Breast epithelium (tissue), 4 donors: ENCODE results near the gene ULBP2. TPM values are rescaled to one million over a fixed set of nuclear protein-coding genes. Genes with fewer than 3 reads are reported as not detected.
"Not testable (repeated sequence)": the region's sequence is repeated elsewhere in the genome, so short reads cannot be mapped to it uniquely, and the experiment has no call there.

Source experiments
- DNase-seq, 2 donors: peaks; one replicate each; pipeline ENCODE4 v3.0.0-alpha.2; 2019; ENCODE audit warnings: low spot score in 2 of 2
- H3K27ac ChIP-seq, 2 donors: fragments of 200-600 bp; sonication (generic) in 1 of 2; one replicate each; pipeline ENCODE4 v1.5.1; 2016 to 2019; ENCODE audit warnings: mild to moderate bottlenecking in 1 of 2
- H3K27me3 ChIP-seq, 2 donors: fragments of 200-600 bp; sonication (generic) in 1 of 2; one replicate each; pipeline versions ENCODE4 v1.5.1 to v1.6.0; 2017 to 2019; ENCODE audit warnings: control low read depth in 1 of 2, mild to moderate bottlenecking in 1 of 2
- H3K36me3 ChIP-seq: fragments of 200-600 bp; one replicate; pipeline ENCODE4 v1.5.1; 2019
- H3K4me1 ChIP-seq, 2 donors: fragments of 200-600 bp; sonication (generic); one replicate each; pipeline ENCODE4 v1.5.1; 2016 to 2019; ENCODE audit warnings: control low read depth in 1 of 2
- H3K4me3 ChIP-seq, 3 donors: fragments of 200-600 bp; sonication (generic); 1 replicate in 2 of 3; 2 replicates in 1 of 3; pipeline ENCODE4 v1.5.1; 2016 to 2019; ENCODE audit warnings: mild to moderate bottlenecking in 3 of 3, moderate library complexity in 2 of 3
- H3K9me3 ChIP-seq, 2 donors: fragments of 200-600 bp; sonication (generic) in 1 of 2; one replicate each; pipeline ENCODE4 v1.5.1; 2016 to 2019; ENCODE audit warnings: control low read depth in 1 of 2
- CTCF ChIP-seq, 3 donors: fragments of 450-650 bp; IDR thresholded peaks; one replicate each; pipeline ENCODE4 v1.5.1; 2016 to 2017; ENCODE audit warnings: antibody characterized with exemption in 3 of 3, mild to moderate bottlenecking in 3 of 3, moderate library complexity in 3 of 3
- POLR2A ChIP-seq: fragments of 450-650 bp; IDR thresholded peaks from one replicate; pipeline ENCODE4 v1.6.1; 2016; ENCODE audit warnings: antibody characterized with exemption, mild to moderate bottlenecking, moderate library complexity
- POLR2AphosphoS5 ChIP-seq, 3 donors: sonication (generic); formaldehyde crosslinking; IDR thresholded peaks; one replicate each; pipeline ENCODE4 v1.6.1; 2017; ENCODE audit warnings: antibody characterized with exemption in 3 of 3
- intact Hi-C: fragments of 100-400 bp; cut with DNase I; formaldehyde crosslinking; loops from one replicate; pipeline ENCODE4 v1.15.1; 2023; ENCODE audit warnings: low total_unique reads
- total RNA-seq, 3 donors: library from RNA; depleted of rRNA; stranded (reverse); fragments of >200 nt; gene quantifications; one replicate each; pipeline ENCODE4 v1.1.0, GENCODE V29; 2016

ULBP2 gene
- total RNA-seq, 3 donors from 2014 or later: 0.88 to 1.3 TPM; not detected in 1

DNA sequence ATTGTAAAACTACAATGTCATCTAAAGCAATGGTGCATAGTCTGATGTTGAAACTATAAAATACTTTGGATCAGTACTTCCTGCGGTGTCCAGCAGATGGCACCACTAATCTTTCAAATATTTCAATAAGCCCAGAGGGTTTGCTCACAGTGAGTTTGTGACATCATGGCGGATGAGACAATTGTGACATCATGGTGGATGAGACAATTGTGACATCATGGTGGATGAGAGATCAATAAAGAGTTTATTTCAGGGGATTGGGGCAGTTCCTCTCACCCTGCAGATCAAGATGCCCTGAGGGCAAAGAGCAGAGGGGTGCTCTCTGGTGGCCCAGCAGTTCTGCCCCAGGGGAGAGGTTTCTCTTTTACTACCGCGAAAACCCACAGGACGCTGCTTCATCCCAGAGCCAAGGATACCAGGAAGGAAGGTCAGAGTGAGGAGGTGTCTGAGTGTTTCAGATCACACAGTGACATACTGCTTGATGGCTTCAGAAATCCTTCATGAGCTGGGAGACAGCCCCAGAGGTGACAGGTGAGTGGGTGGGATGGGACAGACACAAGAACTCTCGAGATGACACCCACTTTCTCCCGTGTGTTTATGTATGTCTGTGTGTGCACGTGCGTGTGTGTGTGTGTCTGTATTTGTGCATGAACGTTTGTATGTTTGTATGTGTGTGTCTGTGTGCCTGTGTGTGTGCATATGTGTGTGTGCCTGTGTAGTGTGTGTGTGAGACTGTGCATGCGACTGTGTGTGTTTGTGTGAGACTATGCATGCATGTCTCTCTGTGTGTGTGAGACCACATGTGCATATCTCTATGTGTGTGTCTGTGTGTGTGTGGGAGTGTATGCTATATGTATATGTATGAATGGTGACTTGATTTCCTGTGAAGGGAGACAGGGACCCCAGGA lies 7.3 kb upstream of the ULBP2 start:
- Histone ChIP-seq H3K4me1 (no peaks in the 10 kb centered on the region), H3K4me3 (no peak overlapping the region), H3K9me3 (no peaks in the 10 kb centered on the region), H3K27me3 (peaks cover 0 to 42% of the 10 kb centered on the region in 2 donors), H3K36me3 (no peaks in the 10 kb centered on the region), H3K27ac (no peak overlapping the region)
- DNase-seq: peak in 1 of 2 donors; percentile 43
- intact Hi-C loops: no loop called here
- TF ChIP-seq POLR2AphosphoS5 (IDR thresholded peaks at IDR 0.05) (peak in 1 of 3 donors; percentile 12), POLR2A (no peak), CTCF (IDR thresholded peaks at IDR 0.05) (peak; percentile 76 to 86 (median 82))

DNA sequence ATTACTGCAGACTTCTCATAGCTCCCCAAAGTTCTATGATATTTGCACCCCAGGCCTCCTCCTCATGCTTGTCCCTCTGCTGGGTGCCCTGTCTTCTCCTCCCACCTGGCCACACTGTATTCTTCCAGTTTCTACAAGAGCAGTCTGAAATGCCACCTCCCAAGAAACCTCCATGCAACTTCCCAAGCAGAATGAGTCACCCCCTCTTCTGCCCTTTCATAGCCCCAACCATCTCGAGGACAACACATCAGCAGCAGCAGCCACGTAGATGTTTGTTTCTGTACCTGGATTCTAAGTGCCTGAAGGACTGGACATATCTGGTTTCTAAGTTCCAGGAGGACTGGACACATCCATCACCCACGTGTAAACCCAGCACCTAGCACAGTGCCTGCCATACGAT lies 6.6 kb upstream of the ULBP2 start:
- no peak for TF ChIP-seq POLR2AphosphoS5 (IDR thresholded peaks at IDR 0.05)
- TF ChIP-seq CTCF (IDR thresholded peaks at IDR 0.05): no peak
- no peak for TF ChIP-seq POLR2A
- Histone ChIP-seq H3K4me3 (no peak overlapping the region), H3K27ac (no peak overlapping the region), H3K27me3 (peaks cover 0 to 50% of the 10 kb centered on the region in 2 donors), H3K9me3 (no peaks in the 10 kb centered on the region), H3K36me3 (no peaks in the 10 kb centered on the region), H3K4me1 (no peaks in the 10 kb centered on the region)
- intact Hi-C loops: no loop called here
- no peak for DNase-seq

GRCh38 chr6:149935668-149936067 lies 6.1 kb upstream of the ULBP2 start:
- no peaks in the 10 kb centered on the region for H3K9me3 ChIP-seq
- no peak for DNase-seq
- no peaks in the 10 kb centered on the region for H3K4me1 ChIP-seq
- H3K4me3 ChIP-seq: no peak overlapping the region
- no peaks in the 10 kb centered on the region for H3K36me3 ChIP-seq
- H3K27ac ChIP-seq: no peak overlapping the region
- intact Hi-C loops: no loop called here
- TF ChIP-seq CTCF (IDR thresholded peaks at IDR 0.05) (no peak), POLR2AphosphoS5 (IDR thresholded peaks at IDR 0.05) (no peak), POLR2A (no peak)
- peaks cover 0 to 54% of the 10 kb centered on the region in 2 donors for H3K27me3 ChIP-seq

DNA sequence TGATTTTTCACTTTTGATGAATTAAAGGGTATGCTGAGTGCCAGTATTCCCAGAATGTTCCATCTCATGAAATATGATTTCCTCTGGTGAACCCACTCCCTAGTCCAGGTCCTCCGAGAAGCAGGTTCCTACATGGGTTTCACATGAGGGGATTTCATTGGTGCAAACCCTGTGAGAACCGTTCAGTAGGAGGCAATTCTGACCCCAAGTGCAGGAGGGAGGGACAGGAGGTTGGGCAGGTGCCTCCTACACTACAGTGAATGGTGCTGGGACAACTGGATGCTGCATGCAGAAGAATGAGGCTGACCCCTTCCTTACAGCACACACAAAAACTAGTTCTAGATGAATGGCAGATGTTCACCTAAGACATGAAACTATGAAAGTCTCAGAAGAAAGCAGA lies 5.1 kb upstream of the ULBP2 start:
- DNase-seq: no peak
- no peaks in the 10 kb centered on the region for H3K4me1 ChIP-seq
- TF ChIP-seq CTCF (IDR thresholded peaks at IDR 0.05): no peak
- TF ChIP-seq POLR2A: no peak
- no peak for TF ChIP-seq POLR2AphosphoS5 (IDR thresholded peaks at IDR 0.05)
- peaks cover 0 to 59% of the 10 kb centered on the region in 2 donors for H3K27me3 ChIP-seq
- no peak overlapping the region for H3K4me3 ChIP-seq
- no peaks in the 10 kb centered on the region for H3K9me3 ChIP-seq
- no peak overlapping the region for H3K27ac ChIP-seq
- no peaks in the 10 kb centered on the region for H3K36me3 ChIP-seq
- intact Hi-C loops: no loop called here

DNA sequence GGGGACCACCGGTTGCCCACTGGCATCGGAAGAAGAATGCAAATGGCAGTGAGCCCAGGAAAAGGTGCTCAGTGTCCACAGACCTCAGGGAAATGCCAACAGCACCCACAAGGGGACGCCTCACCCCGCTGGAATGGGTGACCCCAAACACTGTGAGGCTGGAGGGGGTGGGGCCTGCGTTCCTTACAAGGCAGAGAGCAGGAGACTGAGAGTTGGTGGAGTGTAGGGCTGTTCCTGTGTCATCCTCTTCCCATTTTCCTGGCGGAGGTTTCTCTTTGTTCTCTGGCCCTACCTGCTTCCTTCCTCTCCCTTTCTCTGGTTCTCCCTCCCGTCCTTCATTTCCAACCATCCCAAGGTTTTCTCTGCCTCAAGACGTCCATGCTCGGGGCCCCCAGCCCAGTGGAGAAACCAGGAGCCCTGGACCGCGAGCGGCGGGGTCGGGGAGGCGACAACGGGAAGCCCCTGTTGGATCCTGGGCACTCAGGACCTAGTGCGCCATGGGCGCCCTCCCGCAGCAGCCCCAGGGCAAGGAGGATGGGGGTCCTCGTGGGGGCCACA lies 3.7 kb upstream of the ULBP2 start:
- intact Hi-C loops, H3K36me3 ChIP-seq, H3K27ac ChIP-seq, H3K9me3 ChIP-seq, DNase-seq, H3K4me1 ChIP-seq: not testable (repeated sequence)
- H3K4me3 ChIP-seq: peak overlapping the region; percentile 35 to 68 (median 51)
- peaks cover 0 to 59% of the 10 kb centered on the region in 2 donors for H3K27me3 ChIP-seq
